Measurements from ENCODE around the gene RO60. TPM values are rescaled to one million over a fixed set of nuclear protein-coding genes. Genes with fewer than 3 reads are reported as not detected.

Gene RO60
- total and polyA plus RNA-seq, 2 of the 13 experiments (the other 11 are each of a cell fraction or from before 2014, with no cell fraction given) = 20.3 to 53.7 TPM

- TF ChIP-seq JUNB (CRISPR knock-in tag; IDR thresholded peaks at IDR 0.05; ENCODE audit: borderline replicate concordance) (0 out of 2 replicates have a peak, but pooled peaks have one; percentile 11), IKZF5 (CRISPR knock-in tag; IDR thresholded peaks at IDR 0.05) (peak; percentile 99), XRCC5 (optimal IDR thresholded peaks at IDR 0.05; ENCODE audit: low read length) (peak; percentile 86), ZHX2 (IDR thresholded peaks at IDR 0.05; ENCODE audit: low read depth) (peak; percentile 81), ZHX2 (CRISPR knock-in tag; IDR thresholded peaks at IDR 0.05; ENCODE audit: borderline replicate concordance) (no peak), ZNF766 (CRISPR knock-in tag; IDR thresholded peaks at IDR 0.05; ENCODE audit: borderline replicate concordance) (no peak; the same call in 1 of the 2 replicates), ARNT2 (CRISPR knock-in tag; IDR thresholded peaks at IDR 0.05; ENCODE audit: low read depth) (peak; percentile 82), RXRB (CRISPR knock-in tag; IDR thresholded peaks at IDR 0.05; ENCODE audit: borderline replicate concordance) (peak; percentile 86), WIZ (CRISPR knock-in tag; IDR thresholded peaks at IDR 0.05) (no peak), MEIS1 (CRISPR knock-in tag; IDR thresholded peaks at IDR 0.05; ENCODE audit: borderline replicate concordance) (no peak; the same call in 1 of the 2 replicates), NR1H2 (CRISPR knock-in tag; IDR thresholded peaks at IDR 0.05; ENCODE audit: borderline replicate concordance, low read depth) (peak; percentile 54; the same call in 1 of the 2 replicates), JDP2 (CRISPR knock-in tag; IDR thresholded peaks at IDR 0.05; ENCODE audit: borderline replicate concordance) (no peak), ZNF501 (CRISPR knock-in tag; IDR thresholded peaks at IDR 0.05) (peak; percentile 93), ZBTB25 (CRISPR knock-in tag; IDR thresholded peaks at IDR 0.05) (peak; percentile 98), TFDP2 (CRISPR knock-in tag; IDR thresholded peaks at IDR 0.05) (peak; percentile 99), SKIL (CRISPR knock-in tag; IDR thresholded peaks at IDR 0.05; ENCODE audit: borderline replicate concordance) (peak; percentile 81), ZNF3 (CRISPR knock-in tag; IDR thresholded peaks at IDR 0.05) (no peak)
These were observed at the start of gene RO60, which contains the start of gene UCHL5 (continued) for GRCh38 chr1:193059282-193060114.

Data from HepG2 (cell line).